NCI-H510A treated with DMSO at 0.1 percent for 48 hours (cell line): ENCODE measurements around the gene VCY.
"Not testable (repeated sequence)": the region's sequence is repeated elsewhere in the genome, so short reads cannot be mapped to it uniquely, and the experiment has no call there.

Experiments used
- DNase-seq: peaks from one replicate; lab custom pipeline; 2025; lab: John Stamatoyannopoulos, UW

The VCY gene

GRCh38 chrY:13986373-13986772, at the start of gene VCY:
VCY (minus strand) TSS chrY:13986473; CDS start chrY:13986440, 33 bp downstream.
- not testable (repeated sequence) for DNase-seq

GRCh38 chrY:14030395-14030794, 44.1 kb upstream of the VCY start:
- not testable (repeated sequence) for DNase-seq

GRCh38 chrY:14011916-14012315, 25.6 kb upstream of the VCY start:
- DNase-seq = not testable (repeated sequence)

DNA sequence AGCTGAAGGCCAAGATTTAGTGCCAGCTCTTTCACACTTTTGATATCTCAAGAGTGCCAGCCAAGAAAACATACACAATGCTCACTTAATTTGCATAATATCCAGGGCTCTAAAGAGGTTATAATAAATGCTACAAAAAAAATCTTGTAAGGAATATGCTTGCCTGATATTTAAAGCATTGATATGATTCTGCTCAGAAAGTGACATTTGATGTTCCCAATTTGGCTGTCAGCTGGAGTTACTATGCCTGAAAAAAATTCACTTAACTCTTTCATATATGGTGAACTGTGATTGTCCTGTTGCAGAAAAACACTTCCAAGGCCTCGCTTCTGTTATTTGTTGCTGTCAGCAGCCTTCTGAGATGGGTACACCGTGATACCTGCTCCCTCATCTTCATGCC, 43.9 kb downstream of the VCY start:
- DNase-seq = not testable (repeated sequence)
